Suppressor macrophage treated with lipopolysaccharide for 1 hour (primary cell): ENCODE data around the gene CCDC33.

ENCODE experiments used
- DNase-seq, 3 donors: peaks; one replicate each; pipeline ENCODE4 v3.0.0-alpha.2; 2020 to 2022

Gene CCDC33

DNA sequence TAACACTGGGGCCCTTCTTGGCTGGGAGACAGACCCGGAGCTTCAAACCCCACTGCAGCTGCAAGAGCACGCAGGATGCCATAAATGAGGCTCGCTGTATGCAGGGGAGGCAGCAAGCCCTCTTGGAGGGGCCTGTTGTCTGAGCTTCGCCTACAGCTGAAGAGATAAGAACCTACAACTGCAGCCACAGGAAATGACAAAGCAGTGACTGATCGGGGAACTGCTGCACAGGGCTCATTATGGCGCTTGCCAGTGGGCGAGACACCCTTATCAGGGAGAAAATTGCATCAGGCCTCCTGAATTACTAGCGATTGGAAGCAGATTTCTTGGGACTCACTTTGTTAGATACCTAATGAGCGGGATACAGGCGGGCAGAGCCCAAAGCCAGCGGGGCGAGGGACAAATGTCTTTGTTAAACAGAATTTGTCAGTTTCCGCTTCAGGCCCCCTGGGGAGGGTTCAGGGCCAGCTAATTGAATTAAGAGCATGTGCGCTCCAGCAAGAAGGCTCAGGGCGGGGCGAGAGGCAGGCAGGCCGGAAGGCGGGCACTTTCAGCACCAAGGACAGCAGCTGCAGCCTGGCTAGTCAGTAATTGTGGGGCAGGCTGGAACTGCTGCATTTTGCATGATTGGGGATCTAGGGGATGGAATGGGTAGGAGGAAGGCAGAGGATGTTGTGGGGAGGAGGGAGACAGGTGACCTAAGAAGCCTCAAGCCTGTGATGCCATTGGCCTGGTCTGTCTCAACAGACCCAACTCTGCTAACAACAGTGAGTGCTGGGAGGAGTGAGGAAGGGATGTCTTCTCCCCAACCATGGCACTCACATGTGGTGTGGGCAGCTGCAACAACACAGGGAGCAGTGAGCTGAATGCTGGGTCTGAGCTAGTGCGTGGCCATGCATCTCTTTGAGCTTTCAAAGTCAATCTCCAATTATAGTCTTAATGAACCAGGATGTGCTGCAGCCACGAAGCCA, 55.3 kb downstream of the CCDC33 start:
- peak; percentile 64 to 85 (median 71) for DNase-seq

DNA sequence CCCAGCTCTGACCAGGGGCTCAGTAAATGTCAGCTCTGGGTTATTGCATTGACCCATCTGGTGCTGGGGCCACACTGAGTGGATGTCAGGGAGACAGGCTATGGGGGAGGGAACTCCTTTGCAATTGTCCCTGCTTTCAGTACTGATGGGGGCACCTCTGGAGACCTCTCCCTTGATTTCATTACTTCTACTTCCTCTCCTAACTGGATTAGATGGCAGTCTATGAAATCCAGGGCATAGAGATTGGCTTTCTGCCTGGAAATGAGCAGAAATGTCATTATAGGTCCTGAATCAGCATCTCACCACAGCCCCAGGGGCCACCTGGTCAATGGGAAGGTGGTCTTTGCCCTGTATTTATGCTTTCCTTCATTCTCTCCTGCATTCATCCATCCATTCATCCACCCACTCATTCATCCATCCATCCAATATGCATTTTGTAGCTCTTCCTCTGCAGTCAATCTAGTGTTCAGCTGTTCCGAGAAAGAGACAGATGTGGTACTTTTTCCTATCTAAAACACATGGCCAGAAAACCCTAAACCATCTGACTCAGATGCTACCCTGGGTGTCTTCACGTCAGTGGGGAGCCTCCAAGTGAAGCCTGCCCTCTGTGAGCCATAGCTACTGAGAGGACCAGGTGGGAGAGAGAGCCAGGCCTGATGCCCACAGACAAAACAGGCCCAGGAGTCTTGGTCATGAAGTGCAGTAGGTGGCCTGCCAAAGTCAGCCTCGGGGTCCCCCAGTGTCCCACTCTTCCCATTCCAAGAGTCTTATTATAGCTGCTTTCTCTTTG, 57.1 kb downstream of the CCDC33 start:
- no peak for DNase-seq

DNA sequence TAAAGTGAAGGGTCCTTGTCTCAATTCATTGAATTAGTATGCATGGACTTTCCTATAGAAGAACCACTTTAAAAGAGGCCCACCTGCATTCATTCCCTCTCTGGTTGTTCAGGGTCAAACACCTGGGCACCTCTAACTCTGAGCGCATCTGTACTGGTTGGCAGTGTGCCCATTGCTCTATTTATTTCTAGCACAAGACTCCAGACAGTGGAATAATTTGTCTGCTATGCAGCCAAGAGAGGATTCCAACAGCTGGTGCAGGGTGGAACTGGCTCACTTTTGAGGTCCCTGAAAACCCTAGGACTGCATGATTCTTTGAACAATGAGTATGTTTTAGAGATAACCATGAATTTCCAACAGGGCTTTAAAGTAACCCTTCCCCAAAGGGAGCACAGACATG, 57.9 kb downstream of the CCDC33 start:
- no peak for DNase-seq

DNA sequence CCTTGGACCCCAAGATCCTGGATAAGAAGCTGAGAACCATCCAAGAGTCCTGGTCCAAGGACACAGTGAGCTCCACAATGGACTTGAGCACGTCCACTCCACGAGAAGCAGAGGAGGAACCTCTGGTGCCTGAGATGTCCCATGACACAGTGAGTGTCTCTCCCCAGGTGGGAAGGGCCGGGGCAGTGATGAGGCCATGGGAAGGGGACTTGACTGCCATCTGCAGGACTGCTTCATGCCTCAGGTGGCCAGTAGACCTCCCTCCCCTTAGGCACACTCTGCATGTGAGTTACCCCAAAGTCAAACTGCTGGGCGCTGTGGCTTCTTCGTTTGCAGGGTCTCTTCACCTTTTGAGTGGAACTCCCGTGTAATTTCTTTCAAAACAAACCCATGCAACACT, 59.7 kb downstream of the CCDC33 start:
- DNase-seq = no peak

DNA sequence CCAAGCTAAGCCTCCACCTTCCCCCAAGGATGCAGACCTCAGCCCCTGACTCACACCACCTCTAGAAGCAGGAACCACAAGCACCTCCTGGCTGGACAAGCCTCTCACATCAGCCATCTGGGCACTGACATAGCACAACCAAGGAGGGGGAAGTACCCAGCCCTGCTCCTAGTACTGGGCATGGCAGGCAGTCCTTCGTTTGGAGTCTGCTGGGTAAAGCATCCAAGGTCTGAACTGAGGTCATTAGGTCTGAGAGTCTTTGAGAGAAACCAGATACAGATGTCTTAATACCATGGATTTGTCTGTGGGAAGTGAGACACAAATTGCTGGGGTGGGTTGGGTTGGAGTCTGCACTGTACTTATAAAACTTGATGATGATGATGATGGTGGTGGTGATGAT, 61.8 kb downstream of the CCDC33 start:
- no peak for DNase-seq

DNA sequence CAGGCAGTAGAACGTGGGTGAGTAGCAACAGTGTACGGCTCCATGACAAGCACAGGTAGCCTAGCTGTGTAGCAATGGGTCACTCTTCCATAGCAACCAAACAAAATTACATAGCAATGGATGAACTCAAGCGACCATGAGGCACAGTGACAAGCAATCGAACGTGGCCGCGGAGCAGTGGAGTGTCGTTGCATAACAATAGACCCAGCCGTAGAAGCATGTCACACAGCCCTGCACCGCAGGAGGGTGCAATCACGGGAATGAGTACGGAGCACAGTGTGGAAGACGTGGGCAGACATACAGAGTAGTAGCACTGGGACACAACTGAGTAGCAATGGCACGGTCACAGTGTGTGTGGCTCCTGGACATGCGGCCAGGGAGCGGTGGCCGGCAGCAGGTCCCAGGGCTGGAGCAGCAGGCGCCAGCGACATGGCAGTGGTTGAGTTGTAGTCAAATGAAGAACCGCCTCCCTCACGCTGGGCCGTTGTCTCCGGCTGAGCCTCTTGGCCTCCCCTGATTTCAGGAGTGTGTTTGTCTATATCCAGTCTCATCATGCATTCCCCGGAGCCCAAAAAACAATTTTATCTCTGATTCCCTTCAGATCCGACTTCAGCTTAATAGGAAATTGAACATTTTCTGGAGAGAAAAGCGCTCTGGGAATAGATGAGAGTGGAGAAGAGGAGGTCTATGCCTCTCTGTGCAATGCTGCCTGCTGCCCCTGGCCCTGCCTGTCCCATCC, 64.1 kb downstream of the CCDC33 start:
- no peak for DNase-seq

DNA sequence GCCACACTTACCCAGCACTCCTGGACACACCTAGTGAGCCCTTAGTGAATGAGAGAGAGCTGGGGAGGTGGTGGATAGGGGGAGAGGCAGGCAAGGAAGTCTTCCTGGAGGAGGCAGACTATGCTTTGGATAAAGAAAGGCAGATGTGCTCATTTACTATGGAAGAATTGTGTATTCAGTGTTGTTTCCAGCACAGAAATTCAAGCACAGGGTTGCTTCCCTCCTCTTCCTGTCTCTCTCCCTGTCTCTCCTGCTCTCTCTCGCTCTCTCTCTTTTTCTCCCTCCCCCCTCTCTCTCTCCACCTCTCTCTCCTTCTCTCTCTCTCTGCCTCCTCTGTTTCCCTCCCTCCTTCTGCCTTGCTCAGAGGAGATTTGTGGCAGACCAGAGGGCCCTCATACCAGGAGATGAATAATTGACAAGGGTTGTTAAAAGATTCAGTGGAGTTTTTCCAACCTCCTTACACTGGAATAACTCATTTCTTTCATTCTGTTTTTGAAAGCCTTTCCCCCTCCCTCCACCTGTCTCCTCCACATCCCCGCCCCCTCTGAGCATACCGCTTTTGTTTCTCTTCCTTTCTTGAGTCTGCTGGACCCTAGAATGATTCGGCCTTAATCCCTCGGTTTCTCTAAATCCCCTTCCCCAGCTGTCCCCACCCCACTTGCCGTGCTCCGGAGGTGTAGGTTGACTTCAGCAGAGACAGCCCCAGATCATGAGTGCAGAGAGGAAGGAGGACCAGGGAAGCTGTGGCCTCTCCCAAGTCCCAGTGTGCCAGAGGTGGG, 65.6 kb downstream of the CCDC33 start:
- no peak for DNase-seq

DNA sequence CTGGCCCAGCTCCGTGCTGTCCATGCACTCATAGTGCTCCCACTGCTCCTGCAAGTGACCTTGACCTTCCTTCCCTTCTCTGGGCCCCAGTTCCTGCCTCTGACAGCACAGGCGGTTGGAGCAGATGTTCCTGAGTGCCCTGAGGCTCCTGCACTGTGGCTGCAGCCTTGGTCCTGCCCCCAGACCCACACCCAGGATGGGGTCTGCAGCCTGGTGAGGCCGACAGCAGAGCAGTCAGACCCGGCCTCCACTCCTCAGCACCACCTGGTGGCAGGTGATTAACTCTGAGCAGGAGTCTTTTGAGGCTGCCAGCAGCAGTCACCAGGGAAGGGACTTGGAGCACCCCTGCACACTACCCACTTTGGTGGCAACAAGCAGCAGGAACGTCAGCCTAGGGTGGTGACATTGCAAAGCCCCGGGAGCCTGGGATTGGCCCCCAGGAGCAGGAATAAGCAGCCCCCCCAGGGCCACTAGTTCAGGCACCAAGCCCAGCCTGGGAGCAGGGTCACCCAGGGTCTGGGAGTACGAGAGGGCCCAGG, 66.8 kb downstream of the CCDC33 start:
- peak; percentile 22 to 53 (median 24) for DNase-seq

DNA sequence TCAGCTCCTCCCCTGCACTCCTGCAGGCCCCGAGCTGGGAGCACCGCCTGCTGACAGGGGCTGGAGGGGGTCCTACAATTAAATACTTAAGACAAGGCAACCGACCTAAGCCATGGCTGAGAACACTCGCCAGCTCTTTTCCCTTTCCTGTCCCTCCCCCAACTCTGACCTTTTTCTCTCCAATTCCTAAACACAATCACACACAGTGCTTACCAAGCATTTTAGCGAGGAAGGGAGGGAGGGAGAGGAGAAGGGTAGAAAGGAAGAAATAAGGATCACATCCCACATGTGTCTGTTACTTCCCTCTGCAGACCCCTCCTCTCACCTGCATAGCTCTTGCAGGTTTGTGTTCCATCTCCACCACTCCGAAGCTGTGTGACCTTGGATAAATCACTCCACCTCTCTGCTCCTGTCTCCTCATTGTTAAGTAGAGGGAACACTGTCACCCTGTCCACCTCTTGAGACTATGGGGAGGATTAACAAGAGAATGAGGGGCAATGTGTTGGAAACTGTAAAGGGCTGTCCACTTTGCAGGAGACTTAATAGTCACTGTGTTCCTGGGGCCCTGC, 67.7 kb downstream of the CCDC33 start:
- DNase-seq = no peak

DNA sequence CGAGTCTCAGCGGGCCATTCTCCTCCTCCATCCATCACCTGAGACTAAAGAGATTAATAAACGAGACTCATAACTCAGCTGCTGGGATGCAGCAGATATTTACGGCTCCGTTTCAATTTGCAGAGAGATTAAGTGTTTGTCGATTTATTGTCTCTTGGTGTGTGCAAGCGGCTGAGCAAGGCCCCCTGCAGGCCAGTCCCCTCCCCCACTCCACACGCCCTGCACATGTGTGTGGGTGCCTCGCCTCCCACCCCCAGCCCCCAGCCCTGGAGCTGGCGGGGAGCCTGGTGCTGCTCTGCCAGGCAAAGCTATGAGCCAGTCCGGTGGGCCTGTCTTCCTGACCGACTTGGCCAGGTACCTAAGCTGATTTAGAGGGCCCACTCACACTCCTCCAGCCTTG, 68.3 kb downstream of the CCDC33 start:
- no peak for DNase-seq

DNA sequence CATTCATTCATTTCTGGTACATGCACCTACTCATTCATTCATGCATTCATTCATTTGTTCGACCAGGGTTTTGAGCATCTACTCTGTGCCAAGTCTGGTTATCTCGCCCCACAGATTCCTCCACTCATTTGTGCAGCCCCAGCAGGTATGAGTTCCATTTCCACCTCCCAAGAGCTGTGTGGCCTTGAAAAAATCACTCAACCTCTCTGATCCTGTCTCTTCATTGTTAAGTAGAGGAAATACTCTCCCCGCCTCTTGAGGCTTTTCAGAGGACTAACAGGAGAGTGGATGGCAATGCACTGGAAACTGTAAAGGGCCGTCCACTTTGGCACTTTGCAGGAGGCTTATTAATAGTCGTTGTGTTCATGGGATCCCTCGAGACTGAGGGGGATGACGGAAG, 69.6 kb downstream of the CCDC33 start:
- no peak for DNase-seq

DNA sequence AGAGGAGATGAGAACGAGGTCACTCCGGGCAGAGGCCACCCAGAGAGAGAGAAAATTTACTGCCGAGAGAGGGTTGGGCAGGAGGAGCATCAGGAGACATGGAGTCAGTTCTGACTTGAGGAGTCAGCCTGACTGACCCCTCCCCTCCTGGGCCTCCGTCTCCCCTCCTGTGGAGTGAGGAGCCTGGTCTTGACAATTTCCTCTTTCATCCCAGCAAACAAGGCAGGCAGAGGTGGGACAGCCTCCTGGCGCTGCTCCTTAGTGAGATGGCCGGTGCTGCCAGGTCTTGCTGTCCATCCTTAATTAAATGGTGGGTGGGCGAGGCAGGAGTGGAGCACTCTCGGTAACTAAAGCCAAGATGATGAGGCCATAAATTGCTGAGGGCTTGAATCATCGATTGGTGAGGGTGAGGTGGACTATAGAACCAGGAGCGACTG, 70.7 kb downstream of the CCDC33 start:
- DNase-seq = no peak

DNA sequence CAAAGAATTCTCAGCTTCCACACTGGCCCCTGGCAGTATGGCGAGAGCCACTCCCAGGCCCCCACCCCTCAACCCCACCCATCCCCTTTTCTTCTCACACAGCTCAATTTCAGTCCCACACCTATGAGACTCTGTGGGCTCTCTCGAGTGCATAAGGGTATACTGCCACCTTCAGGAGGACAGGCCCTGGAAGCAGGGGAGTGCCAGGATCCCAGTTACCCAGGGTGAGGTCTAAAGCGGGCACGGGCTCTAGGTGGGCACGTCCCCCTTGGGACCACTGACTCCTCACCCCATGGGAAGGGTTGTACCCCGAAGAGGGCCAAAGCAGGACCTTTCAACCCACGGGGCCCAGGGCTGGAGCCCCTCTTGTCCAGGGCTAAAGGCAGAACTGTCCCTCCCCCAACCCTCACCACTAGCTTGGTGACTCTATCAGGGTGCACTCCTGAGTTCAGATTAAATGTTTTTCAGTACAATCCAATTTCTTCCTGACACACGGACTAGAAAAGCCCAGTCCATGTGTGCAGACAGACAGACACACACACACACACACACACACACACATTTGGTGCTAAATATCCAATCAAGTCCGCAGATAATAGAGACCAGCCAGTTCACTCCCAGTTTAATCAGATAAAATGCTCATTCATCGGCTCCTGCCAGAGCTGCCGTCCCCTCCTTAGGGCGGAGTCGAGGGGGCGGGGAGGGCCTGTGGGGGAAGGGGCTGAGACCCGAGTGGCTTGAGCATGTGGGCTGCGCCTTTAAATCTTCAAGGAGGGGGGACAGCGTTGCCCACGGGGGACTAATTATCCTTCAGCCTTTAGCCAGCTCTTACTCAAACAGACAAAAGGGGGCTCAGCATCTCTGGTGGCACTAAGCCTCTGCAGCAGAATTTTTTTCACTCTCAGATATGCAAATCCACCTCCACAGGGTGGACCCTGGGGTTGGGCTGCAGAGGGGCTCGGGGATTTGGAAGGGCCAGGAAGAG, 72.0 kb downstream of the CCDC33 start:
- peak; percentile 44 to 60 (median 55) for DNase-seq

DNA sequence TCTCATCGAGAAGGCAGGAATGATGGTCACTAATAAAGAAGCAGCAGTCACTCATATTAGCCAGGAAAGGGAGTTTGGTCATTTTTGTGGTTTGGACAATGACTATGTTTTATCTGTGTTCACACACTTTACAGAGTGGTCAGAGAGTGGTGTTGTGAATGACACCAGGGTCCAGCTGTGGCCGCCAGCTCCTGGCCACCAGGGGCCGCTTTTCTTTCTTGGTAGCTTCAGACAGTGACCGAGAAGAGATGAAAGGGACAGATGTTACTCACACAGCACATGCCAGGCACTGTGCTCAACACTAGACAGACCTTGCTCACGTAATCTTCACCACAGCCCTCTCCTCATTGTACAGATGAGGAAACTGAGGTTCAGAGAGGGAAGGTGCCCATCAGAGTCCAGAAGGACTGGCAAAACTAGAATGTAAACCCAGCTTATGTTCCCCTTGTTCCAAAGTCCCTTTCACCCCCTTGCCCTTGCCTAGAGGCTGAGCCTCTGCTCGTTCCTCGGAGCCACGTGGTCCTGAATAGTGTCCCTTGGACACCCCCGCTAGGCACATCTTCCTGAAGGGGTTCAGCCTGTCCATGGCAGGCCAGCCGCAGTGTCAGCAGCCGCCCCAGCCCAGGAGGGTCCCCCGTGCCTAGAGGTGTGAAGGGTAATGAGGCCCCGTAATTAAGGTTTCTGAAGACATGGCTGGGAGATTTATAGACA, 75.8 kb downstream of the CCDC33 start:
- DNase-seq = no peak

DNA sequence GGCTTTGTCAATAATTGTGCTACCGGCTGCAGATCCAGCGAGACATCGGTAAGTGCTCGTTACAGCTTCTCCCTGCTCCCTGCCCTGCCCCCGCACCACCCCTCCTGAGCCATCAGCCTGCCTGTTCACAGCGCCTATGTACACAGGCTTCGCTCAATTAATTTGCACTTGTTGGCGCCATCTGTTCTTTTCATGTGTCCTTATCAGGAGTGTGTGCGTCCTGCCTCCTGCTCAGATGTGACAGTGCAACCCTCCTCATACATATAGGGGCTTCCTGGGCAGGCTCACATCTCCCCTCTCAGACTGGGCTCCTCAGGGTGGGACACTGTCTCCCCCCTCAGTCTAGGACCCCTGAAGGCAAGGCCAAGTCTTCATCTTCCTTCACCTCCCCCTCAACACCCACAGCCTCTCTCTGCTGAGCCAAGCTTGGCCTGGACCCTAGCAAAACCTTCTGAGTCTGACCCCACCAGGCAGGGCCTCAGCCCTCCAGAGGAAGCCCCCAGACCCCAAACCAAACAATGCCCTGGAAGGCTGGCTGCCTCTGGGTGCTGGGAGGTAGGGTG, 76.4 kb downstream of the CCDC33 start:
- DNase-seq = no peak

DNA sequence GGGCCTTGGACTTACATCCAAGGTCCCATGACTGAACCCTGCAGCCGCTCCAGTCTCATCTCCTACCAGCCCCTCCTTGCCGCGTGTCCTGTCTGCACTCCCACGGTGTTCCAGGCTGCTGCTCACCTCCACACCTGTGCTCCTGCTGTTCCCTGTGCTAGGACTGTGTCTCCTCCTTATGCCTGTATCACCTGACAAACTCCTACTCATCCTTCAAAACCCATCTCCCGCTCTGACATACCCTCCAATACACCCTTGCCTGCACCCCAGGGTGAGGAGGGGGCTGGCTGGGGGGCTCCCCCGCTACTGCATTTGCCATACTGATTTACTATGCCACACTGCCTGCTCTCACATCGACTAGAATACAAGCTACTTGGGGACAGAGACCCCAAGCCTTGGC, 77.8 kb downstream of the CCDC33 start:
- no peak for DNase-seq

DNA sequence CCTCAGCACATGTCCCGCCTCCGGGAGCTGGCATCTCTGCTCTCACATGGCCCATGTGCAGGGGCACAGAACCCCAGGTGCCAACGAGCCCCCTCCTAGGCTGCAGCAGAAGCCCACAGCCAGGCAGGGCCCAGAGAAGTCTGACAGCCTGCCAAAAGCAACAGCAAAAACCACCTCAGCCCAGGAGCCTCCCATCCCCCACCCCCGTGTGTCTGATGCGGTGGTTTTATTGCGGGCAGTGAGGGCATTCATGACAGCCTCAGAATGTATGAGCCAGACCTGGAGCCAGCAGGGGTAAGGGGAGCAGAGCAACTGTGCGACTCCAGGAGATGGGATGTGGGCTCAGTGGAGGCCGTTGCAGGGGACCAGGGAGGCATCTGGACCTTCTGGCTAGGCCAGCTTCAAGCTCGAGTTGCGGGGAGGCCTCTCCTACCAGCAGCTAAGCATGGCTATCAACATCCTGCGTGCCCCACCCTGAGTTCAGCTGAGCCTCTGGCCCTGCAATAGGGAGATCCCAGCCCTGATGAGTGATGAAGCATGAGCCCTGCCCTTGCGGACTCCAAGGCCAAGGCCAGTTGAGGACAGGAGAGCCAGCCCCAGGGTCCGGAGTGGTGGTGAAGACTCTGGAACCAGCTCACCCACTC, 78.8 kb downstream of the CCDC33 start:
- DNase-seq = no peak

DNA sequence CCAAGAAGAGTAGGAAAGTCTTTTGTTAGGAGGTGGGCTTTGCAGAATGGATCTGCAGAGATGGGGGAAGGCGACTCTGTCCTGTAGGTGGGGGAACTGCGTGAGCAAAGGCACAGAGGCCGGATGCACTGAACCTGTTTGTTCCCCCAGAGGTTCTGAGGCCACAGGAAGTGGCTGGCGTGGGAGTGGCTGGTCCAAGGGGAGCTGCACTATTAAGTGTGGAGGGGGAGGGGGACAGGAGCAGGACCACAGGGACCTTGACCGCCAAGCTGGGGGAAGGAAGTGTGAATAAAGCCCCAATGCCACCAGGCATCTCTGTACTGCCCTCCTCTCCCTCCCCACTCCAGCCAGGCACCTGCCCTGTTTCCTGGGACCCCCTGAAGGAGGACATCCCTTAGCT, 79.5 kb downstream of the CCDC33 start:
- no peak for DNase-seq

DNA sequence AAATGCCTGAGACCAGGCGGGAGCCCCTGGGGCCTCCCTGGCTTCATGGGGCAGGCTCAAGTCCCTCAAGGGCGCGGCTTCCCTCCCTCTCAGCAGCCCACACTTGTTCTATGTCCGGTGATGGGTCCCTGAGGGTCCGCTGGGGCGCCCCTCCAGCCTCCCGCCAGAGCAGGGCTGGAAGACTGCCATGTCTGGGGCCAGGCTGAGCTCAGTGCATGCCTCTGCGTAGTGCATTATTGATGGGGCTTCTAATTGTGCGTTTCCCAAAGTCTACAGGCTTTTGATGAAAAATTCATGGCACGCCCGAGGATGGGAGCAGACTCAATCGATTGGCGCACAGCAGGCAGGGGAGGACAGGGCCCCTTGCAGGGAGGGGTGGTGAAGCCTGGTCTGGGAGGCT, 80.0 kb downstream of the CCDC33 start:
- DNase-seq = no peak
